Thoracic aorta (tissue), 2 donors: ENCODE results near the gene MBNL1. TPM values are rescaled to one million over a fixed set of nuclear protein-coding genes. Genes with fewer than 3 reads are reported as not detected.

Source experiments
- ATAC-seq: fragments of 150-250 bp; one replicate; pipeline ENCODE4 v1.8.0; 2017; ENCODE audit warnings: low read depth; ENCODE audit not compliant: insufficient number of reproducible peaks, low FRiP score
- DNase-seq: peaks from one replicate; pipeline ENCODE4 v3.0.0-alpha.2; 2020; ENCODE audit warnings: low spot score
- H3K27ac ChIP-seq, 2 donors: fragments of 200-600 bp; sonication (generic); 1 replicate in 1 of 2; 2 replicates in 1 of 2; pipeline ENCODE4 v1.5.1; 2016; ENCODE audit warnings: mild to moderate bottlenecking in 2 of 2, moderate library complexity in 2 of 2
- H3K27me3 ChIP-seq: fragments of 200-600 bp; sonication (generic); replicated peaks from 2 replicates; pipeline ENCODE4 v1.6.0; 2016; ENCODE audit warnings: mild to moderate bottlenecking; ENCODE audit not compliant: insufficient read depth
- H3K36me3 ChIP-seq: fragments of 200-600 bp; sonication (generic); one replicate; pipeline ENCODE4 v1.5.1; 2016
- H3K4me1 ChIP-seq, 2 donors: fragments of 200-600 bp; sonication (generic); 1 replicate in 1 of 2; 2 replicates in 1 of 2; pipeline versions ENCODE4 v1.5.1 to v1.6.0; 2016; ENCODE audit warnings: low read depth in 2 of 2, mild to moderate bottlenecking in 1 of 2; ENCODE audit not compliant: control insufficient read depth in 1 of 2
- H3K4me3 ChIP-seq: fragments of 200-600 bp; sonication (generic); 2 replicates; pipeline ENCODE4 v1.5.1; 2016; ENCODE audit warnings: mild to moderate bottlenecking
- H3K9me3 ChIP-seq: fragments of 200-600 bp; sonication (generic); 2 replicates; pipeline ENCODE4 v1.5.1; 2016
- total RNA-seq, 2 donors: library from RNA; depleted of rRNA; stranded (reverse); fragments of >200 nt; gene quantifications; one replicate each; pipeline versions ENCODE4 v1.1.0 to v1.2.3, GENCODE V29; 2016
- TF ChIP-seq, protein P1 (sequence below): fragments of 200-600 bp; sonication (generic); IDR thresholded peaks from one replicate; pipeline ENCODE4 v1.5.1; 2019; ENCODE audit warnings: antibody characterized with exemption

MBNL1 gene
- total RNA-seq, 2 donors from 2014 or later, result 783 to 1,062 TPM

DNA sequence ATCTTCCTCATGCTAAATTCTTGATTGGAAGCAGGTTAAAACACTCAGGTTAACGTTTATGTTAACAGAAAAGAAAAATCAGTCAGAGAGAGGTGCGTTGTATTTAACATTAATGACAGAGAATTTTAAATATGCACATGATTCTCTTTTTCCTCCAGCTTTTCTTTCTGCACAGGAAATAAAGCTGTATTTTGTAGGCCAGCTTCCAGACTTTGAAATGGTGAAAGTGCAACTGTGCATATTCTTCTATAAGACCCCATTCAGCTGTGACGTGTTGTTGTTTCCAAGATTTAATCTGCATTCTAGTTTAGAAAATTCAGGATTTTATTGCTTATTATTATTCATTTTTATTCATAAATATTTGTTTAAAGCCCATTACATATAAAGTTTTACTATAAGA is 11.8 kb downstream of the MBNL1 start:
- TF ChIP-seq, protein P1, sequence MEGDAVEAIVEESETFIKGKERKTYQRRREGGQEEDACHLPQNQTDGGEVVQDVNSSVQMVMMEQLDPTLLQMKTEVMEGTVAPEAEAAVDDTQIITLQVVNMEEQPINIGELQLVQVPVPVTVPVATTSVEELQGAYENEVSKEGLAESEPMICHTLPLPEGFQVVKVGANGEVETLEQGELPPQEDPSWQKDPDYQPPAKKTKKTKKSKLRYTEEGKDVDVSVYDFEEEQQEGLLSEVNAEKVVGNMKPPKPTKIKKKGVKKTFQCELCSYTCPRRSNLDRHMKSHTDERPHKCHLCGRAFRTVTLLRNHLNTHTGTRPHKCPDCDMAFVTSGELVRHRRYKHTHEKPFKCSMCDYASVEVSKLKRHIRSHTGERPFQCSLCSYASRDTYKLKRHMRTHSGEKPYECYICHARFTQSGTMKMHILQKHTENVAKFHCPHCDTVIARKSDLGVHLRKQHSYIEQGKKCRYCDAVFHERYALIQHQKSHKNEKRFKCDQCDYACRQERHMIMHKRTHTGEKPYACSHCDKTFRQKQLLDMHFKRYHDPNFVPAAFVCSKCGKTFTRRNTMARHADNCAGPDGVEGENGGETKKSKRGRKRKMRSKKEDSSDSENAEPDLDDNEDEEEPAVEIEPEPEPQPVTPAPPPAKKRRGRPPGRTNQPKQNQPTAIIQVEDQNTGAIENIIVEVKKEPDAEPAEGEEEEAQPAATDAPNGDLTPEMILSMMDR, result no peak
- H3K9me3 ChIP-seq, result no peaks in the 10 kb centered on the region
- peak overlapping the region; percentile 67 to 97 for H3K27ac ChIP-seq
- H3K4me1 ChIP-seq, result peaks cover 85 to 90% of the 10 kb centered on the region in 2 donors
- DNase-seq (no peak), ATAC-seq (no peak)
- no peaks in the 10 kb centered on the region for H3K36me3 ChIP-seq
- peak overlapping the region; percentile 44 for H3K4me3 ChIP-seq
- H3K27me3 ChIP-seq, result no peaks in the 10 kb centered on the region

DNA sequence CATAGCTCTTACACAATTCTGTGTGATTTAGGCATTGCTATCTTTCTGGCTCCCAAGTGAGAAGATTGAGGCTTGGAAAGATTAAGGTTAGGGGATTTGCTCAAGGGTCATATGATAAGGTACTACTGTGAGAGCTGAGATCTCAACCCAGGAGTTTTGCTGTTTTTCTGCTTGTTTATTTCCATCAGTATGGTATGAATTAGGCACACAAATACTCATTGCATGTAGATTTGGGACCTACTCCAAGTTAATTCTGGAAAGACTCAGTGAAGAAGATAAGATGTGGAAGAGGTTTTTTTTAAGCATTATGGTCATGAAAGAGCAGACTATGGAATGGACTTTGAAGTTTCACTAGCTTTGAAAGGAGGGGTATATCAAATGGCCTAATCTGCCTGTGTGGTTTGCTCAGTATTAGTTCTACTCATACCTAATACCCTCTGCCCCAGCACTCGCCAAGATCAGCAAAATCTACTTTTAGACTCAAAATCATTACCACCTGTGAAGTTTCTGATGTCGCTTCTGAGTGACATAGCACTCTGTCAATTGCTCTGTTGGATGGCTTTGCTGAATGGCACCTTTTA is 12.5 kb downstream of the MBNL1 start:
- ATAC-seq (no peak), DNase-seq (no peak)
- H3K4me1 ChIP-seq, result peaks cover 84 to 91% of the 10 kb centered on the region in 2 donors
- TF ChIP-seq, protein P1, result no peak
- peak overlapping the region; percentile 44 for H3K4me3 ChIP-seq
- H3K36me3 ChIP-seq, result no peaks in the 10 kb centered on the region
- peak overlapping the region; percentile 67 to 73 for H3K27ac ChIP-seq
- no peaks in the 10 kb centered on the region for H3K27me3 ChIP-seq
- no peaks in the 10 kb centered on the region for H3K9me3 ChIP-seq

DNA sequence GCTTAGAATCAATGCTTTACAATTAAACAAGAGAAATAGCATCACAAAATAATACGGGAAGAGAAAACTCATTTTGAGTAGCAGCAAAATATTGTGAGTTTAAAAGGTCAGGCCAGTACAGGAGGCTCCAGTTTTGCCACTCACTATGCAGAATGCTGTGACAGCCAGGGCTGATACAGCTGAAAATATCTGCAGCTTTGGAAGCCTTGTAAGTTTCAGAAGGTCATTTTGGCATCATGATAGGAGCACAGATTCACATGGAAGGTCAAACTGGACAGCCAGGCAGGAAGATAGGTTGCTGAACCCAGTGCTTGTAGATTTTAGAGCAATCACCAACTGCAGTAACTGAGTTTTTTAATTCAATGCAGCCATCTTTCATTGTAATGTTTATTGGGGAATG is 14.1 kb downstream of the MBNL1 start:
- Histone ChIP-seq H3K4me3 (peak overlapping the region; percentile 24), H3K36me3 (no peaks in the 10 kb centered on the region), H3K27ac (peak overlapping the region in 1 of 2 donors; percentile 50), H3K4me1 (peaks cover 77 to 89% of the 10 kb centered on the region in 2 donors), H3K27me3 (no peaks in the 10 kb centered on the region), H3K9me3 (no peaks in the 10 kb centered on the region)
- TF ChIP-seq, protein P1, result no peak
- no peak for ATAC-seq
- DNase-seq, result no peak

DNA sequence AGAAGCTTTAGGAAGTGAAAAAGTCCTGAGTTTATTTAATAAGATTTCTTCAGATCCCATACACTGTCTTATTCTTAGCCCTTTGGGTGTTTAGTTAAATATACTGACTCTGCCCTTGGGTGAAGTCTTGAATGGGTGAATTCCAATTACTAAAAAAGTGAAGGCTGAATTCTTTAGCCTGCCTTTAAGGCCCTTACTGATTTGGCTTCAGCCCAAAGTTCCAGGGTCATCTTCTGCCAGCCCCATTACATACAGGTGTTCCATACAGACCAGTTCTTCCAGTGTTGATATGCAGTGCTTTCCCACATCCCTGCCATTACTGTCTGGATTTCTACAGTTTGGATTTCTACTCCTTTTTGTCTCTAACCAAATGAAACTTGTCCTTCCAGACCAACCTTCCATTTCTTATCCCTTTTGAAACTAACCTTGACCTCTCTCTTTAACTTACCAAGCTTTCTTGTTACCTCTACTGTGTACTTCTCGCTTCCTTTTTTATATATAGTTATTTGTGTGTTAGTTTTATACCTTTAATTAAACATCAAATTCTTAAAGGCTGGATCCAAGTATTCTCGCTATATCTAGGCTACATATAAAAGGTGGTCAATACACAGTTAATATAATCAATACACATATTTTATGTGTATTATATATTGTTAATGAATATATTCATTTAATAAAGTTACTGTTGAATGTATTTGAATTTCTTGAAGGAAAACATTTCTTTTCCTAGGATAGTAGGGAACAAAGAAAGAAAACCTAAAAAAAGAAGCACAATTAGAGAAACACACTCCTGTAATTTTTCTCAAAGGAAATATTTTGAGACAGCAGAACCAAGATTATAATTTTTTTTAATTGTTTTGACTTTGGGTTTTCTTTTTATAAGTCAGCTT is 15.0 kb downstream of the MBNL1 start:
- Histone ChIP-seq H3K27ac (peak overlapping the region; percentile 41 to 50), H3K4me3 (peak overlapping the region; percentile 44), H3K9me3 (no peaks in the 10 kb centered on the region), H3K4me1 (peaks cover 76 to 89% of the 10 kb centered on the region in 2 donors), H3K27me3 (no peaks in the 10 kb centered on the region), H3K36me3 (no peaks in the 10 kb centered on the region)
- ATAC-seq (no peak), DNase-seq (no peak)
- TF ChIP-seq, protein P1, result no peak

DNA sequence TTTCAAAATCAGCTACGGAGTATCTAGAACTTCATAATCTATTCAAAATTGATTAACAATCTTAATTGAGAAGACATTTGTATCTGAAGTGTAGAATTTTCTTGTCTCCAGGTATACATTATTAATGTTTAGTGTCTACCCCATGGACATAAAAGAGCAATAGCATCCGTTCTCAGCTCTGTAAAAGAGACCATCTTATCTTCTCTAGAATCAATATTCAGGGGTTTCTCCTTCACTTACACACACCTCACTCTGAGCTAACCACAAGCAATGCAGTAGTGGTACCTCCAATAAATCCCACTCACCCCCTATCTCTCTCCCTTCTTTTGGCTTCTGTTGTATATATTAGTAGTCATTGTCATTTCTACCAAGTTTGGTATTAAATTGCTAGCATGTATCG is 16.2 kb downstream of the MBNL1 start:
- Histone ChIP-seq H3K4me3 (peak overlapping the region; percentile 44), H3K27ac (peak overlapping the region; percentile 23 to 65)

More for the DNA sequence above, 16.2 kb downstream of the MBNL1 start:
- TF ChIP-seq, protein P1, result no peak
- Histone ChIP-seq H3K36me3 (no peaks in the 10 kb centered on the region), H3K9me3 (no peaks in the 10 kb centered on the region), H3K4me1 (peaks cover 78 to 88% of the 10 kb centered on the region in 2 donors), H3K27me3 (no peaks in the 10 kb centered on the region)
- no peak for ATAC-seq
- DNase-seq, result no peak
